ENCODE measurements around the gene PHKA2.
"Not testable (repeated sequence)": the region's sequence is repeated elsewhere in the genome, so short reads cannot be mapped to it uniquely, and the experiment has no call there.

PHKA2 gene

GRCh38 chrX:18994713-18995112, 10.8 kb upstream of the PHKA2 start:
- no peaks in the 10 kb centered on the region for H3K36me3 ChIP-seq (ENCODE audit: insufficient read depth, insufficient read length, low read length)
- H3K4me3 ChIP-seq (ENCODE audit: insufficient read length, low read depth) = no peak overlapping the region
- no peak overlapping the region for H3K9ac ChIP-seq (ENCODE audit: insufficient read length, low read depth)
- no peaks in the 10 kb centered on the region for H3K4me1 ChIP-seq (ENCODE audit: insufficient read depth, insufficient read length)
- no peaks in the 10 kb centered on the region for H3K27me3 ChIP-seq (ENCODE audit: insufficient read depth, insufficient read length)
- H3K9me3 ChIP-seq (ENCODE audit: insufficient read depth, low read length) = no peaks in the 10 kb centered on the region
- no peak for DNase-seq (ENCODE audit: low read depth, low spot score)
- TF ChIP-seq SUZ12 (IDR thresholded peaks at IDR 0.05; ENCODE audit: extremely low read depth, insufficient read depth, insufficient read length) (no peak), ZNF274 (IDR thresholded peaks at IDR 0.05; ENCODE audit: low read depth, low read length) (no peak), YY1 (IDR thresholded peaks at IDR 0.05; ENCODE audit: insufficient read depth, insufficient read length) (no peak)

GRCh38 chrX:18992829-18993228, 8.9 kb upstream of the PHKA2 start:
- no peaks in the 10 kb centered on the region for H3K27me3 ChIP-seq (ENCODE audit: insufficient read depth, insufficient read length)
- H3K36me3 ChIP-seq (ENCODE audit: insufficient read depth, insufficient read length, low read length) = no peaks in the 10 kb centered on the region
- H3K9me3 ChIP-seq (ENCODE audit: insufficient read depth, low read length) = no peaks in the 10 kb centered on the region
- DNase-seq (ENCODE audit: low read depth, low spot score) = no peak
- no peaks in the 10 kb centered on the region for H3K4me1 ChIP-seq (ENCODE audit: insufficient read depth, insufficient read length)
- TF ChIP-seq ZNF274 (IDR thresholded peaks at IDR 0.05; ENCODE audit: low read depth, low read length) (no peak), SUZ12 (IDR thresholded peaks at IDR 0.05; ENCODE audit: extremely low read depth, insufficient read depth, insufficient read length) (no peak), YY1 (IDR thresholded peaks at IDR 0.05; ENCODE audit: insufficient read depth, insufficient read length) (no peak)
- H3K4me3 ChIP-seq (ENCODE audit: insufficient read length, low read depth) = no peak overlapping the region
- H3K9ac ChIP-seq (ENCODE audit: insufficient read length, low read depth) = no peak overlapping the region

- Histone ChIP-seq H3K4me3 (ENCODE audit: insufficient read length, low read depth) (peak overlapping the region; percentile 72), H3K9me3 (ENCODE audit: insufficient read depth, low read length) (no peaks in the 10 kb centered on the region), H3K9ac (ENCODE audit: insufficient read length, low read depth) (peak overlapping the region; percentile 65), H3K4me1 (ENCODE audit: insufficient read depth, insufficient read length) (no peaks in the 10 kb centered on the region), H3K36me3 (ENCODE audit: insufficient read depth, insufficient read length, low read length) (no peaks in the 10 kb centered on the region), H3K27me3 (ENCODE audit: insufficient read depth, insufficient read length) (no peaks in the 10 kb centered on the region)
- TF ChIP-seq YY1 (IDR thresholded peaks at IDR 0.05; ENCODE audit: insufficient read depth, insufficient read length) (no peak), SUZ12 (IDR thresholded peaks at IDR 0.05; ENCODE audit: extremely low read depth, insufficient read depth, insufficient read length) (no peak), ZNF274 (IDR thresholded peaks at IDR 0.05; ENCODE audit: low read depth, low read length) (no peak)
- no peak for DNase-seq (ENCODE audit: low read depth, low spot score)
These were observed 1.2 kb upstream of the PHKA2 start for GRCh38 chrX:18985186-18985435.

GRCh38 chrX:18984381-18985185, 669 bp upstream of the PHKA2 start:
- peak; percentile 60 for DNase-seq (ENCODE audit: low read depth, low spot score)
- TF ChIP-seq ZNF274 (IDR thresholded peaks at IDR 0.05; ENCODE audit: low read depth, low read length) (no peak), YY1 (IDR thresholded peaks at IDR 0.05; ENCODE audit: insufficient read depth, insufficient read length) (no peak), SUZ12 (IDR thresholded peaks at IDR 0.05; ENCODE audit: extremely low read depth, insufficient read depth, insufficient read length) (no peak)
- Histone ChIP-seq H3K4me3 (ENCODE audit: insufficient read length, low read depth) (peak overlapping the region; percentile 72), H3K4me1 (ENCODE audit: insufficient read depth, insufficient read length) (no peaks in the 10 kb centered on the region), H3K36me3 (ENCODE audit: insufficient read depth, insufficient read length, low read length) (no peaks in the 10 kb centered on the region), H3K9ac (ENCODE audit: insufficient read length, low read depth) (peak overlapping the region; percentile 86), H3K27me3 (ENCODE audit: insufficient read depth, insufficient read length) (no peaks in the 10 kb centered on the region), H3K9me3 (ENCODE audit: insufficient read depth, low read length) (no peaks in the 10 kb centered on the region)

- H3K9me3 ChIP-seq (ENCODE audit: insufficient read depth, low read length) = no peaks in the 10 kb centered on the region
- H3K9ac ChIP-seq (ENCODE audit: insufficient read length, low read depth) = no peak overlapping the region
- TF ChIP-seq SUZ12 (IDR thresholded peaks at IDR 0.05; ENCODE audit: extremely low read depth, insufficient read depth, insufficient read length) = no peak
- TF ChIP-seq ZNF274 (IDR thresholded peaks at IDR 0.05; ENCODE audit: low read depth, low read length) = no peak
- TF ChIP-seq YY1 (IDR thresholded peaks at IDR 0.05; ENCODE audit: insufficient read depth, insufficient read length) = no peak
- H3K36me3 ChIP-seq (ENCODE audit: insufficient read depth, insufficient read length, low read length) = no peaks in the 10 kb centered on the region
- H3K4me3 ChIP-seq (ENCODE audit: insufficient read length, low read depth) = no peak overlapping the region
- H3K27me3 ChIP-seq (ENCODE audit: insufficient read depth, insufficient read length) = no peaks in the 10 kb centered on the region
- no peak for DNase-seq (ENCODE audit: low read depth, low spot score)
- H3K4me1 ChIP-seq (ENCODE audit: insufficient read depth, insufficient read length) = no peaks in the 10 kb centered on the region
These were observed 2.6 kb downstream of the PHKA2 start for GRCh38 chrX:18981124-18981807.

- not testable (repeated sequence) for H3K4me1 ChIP-seq (ENCODE audit: insufficient read depth, insufficient read length); H3K4me3 ChIP-seq (ENCODE audit: insufficient read length, low read depth); H3K9me3 ChIP-seq (ENCODE audit: insufficient read depth, low read length); H3K27me3 ChIP-seq (ENCODE audit: insufficient read depth, insufficient read length); H3K9ac ChIP-seq (ENCODE audit: insufficient read length, low read depth); DNase-seq (ENCODE audit: low read depth, low spot score); H3K36me3 ChIP-seq (ENCODE audit: insufficient read depth, insufficient read length, low read length)
These were observed 3.7 kb downstream of the PHKA2 start for GRCh38 chrX:18980262-18980661.

GRCh38 chrX:18974993-18975392, 8.9 kb downstream of the PHKA2 start:
- H3K4me3 ChIP-seq (ENCODE audit: insufficient read length, low read depth) = no peak overlapping the region
- DNase-seq (ENCODE audit: low read depth, low spot score) = no peak
- H3K27me3 ChIP-seq (ENCODE audit: insufficient read depth, insufficient read length) = no peaks in the 10 kb centered on the region
- no peaks in the 10 kb centered on the region for H3K4me1 ChIP-seq (ENCODE audit: insufficient read depth, insufficient read length)
- H3K9ac ChIP-seq (ENCODE audit: insufficient read length, low read depth) = no peak overlapping the region
- TF ChIP-seq YY1 (IDR thresholded peaks at IDR 0.05; ENCODE audit: insufficient read depth, insufficient read length) (no peak), SUZ12 (IDR thresholded peaks at IDR 0.05; ENCODE audit: extremely low read depth, insufficient read depth, insufficient read length) (no peak), ZNF274 (IDR thresholded peaks at IDR 0.05; ENCODE audit: low read depth, low read length) (no peak)
- no peaks in the 10 kb centered on the region for H3K36me3 ChIP-seq (ENCODE audit: insufficient read depth, insufficient read length, low read length)
- no peaks in the 10 kb centered on the region for H3K9me3 ChIP-seq (ENCODE audit: insufficient read depth, low read length)
